Measurements from ENCODE around the gene CEP63. TPM values are rescaled to one million over a fixed set of nuclear protein-coding genes. Genes with fewer than 3 reads are reported as not detected.

The CEP63 gene
- total RNA-seq, 2 experiments from 2014 or later, result 21.8 to 22.0 TPM

- Mint-ChIP-seq H3K9me3 (no peaks in the 10 kb centered on the region), H3K27ac (no peak overlapping the region), H3K4me1 (peaks cover 5% of the 10 kb centered on the region), H3K36me3 (no peaks in the 10 kb centered on the region), H3K4me3 (peak overlapping the region; percentile 44), H3K27me3 (peaks cover 9% of the 10 kb centered on the region)
- peak; percentile 74 for DNase-seq
Measured at GRCh38 chr3:134600685-134601463, 115.0 kb downstream of the CEP63 start.

- DNase-seq, result no peak
- Mint-ChIP-seq H3K9me3 (no peaks in the 10 kb centered on the region), H3K27me3 (peaks cover 9% of the 10 kb centered on the region), H3K36me3 (no peaks in the 10 kb centered on the region), H3K4me3 (no peak overlapping the region), H3K27ac (no peak overlapping the region), H3K4me1 (peaks cover 5% of the 10 kb centered on the region)
Measured at GRCh38 chr3:134601539-134602439, 115.9 kb downstream of the CEP63 start.

DNA sequence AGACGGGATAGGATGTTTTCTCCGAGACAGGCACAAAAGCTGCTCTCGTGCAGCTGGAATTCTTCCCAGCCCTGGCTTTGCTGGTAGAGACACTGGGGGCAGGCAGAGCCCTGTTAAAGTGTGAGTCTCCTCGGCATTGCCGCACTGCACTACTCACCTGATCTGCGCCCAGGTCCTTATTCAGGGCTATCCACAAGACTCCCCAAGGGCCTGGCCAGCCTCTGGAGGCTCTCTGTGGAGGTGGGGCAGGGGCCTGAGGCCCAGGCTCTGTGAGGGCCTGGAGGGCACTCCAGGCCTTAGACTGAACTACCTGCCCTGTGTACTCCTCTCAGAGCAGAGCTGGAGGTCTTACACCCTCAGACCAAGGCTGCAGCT is 116.6 kb downstream of the CEP63 start:
- no peak for DNase-seq
- Mint-ChIP-seq H3K36me3 (no peaks in the 10 kb centered on the region), H3K4me1 (peaks cover 5% of the 10 kb centered on the region), H3K27ac (no peak overlapping the region), H3K27me3 (peaks cover 9% of the 10 kb centered on the region), H3K4me3 (no peak overlapping the region), H3K9me3 (no peaks in the 10 kb centered on the region)

- Mint-ChIP-seq H3K4me3 (no peak overlapping the region), H3K27me3 (peaks cover 9% of the 10 kb centered on the region), H3K36me3 (no peaks in the 10 kb centered on the region), H3K27ac (no peak overlapping the region), H3K4me1 (peaks cover 5% of the 10 kb centered on the region), H3K9me3 (no peaks in the 10 kb centered on the region)
- DNase-seq, result no peak
Measured at GRCh38 chr3:134603480-134603879, 117.6 kb downstream of the CEP63 start.

DNA sequence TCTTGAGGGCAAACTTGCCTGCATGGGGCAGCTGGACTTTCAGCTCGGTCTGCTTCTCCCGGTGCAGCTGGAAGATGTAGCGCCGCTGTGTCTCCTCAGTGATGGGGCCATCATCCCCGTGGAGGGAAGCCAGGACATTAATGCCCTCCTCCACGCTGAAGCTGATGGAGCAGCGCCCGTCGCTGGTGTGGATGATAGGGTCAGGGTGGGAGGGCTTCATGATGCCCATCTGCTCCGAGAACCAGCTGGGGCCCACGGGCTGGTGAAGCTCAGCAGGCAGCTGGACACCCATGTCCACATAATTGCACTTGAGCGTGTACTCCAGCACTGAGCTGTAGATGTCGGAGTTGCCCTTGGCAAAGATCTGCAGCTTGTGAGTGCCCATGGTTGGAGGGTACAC is 118.1 kb downstream of the CEP63 start:
- no peak overlapping the region for H3K27ac Mint-ChIP-seq
- no peaks in the 10 kb centered on the region for H3K9me3 Mint-ChIP-seq

GRCh38 chr3:134605556-134605955 is 119.7 kb downstream of the CEP63 start:
- DNase-seq, result no peak
- Mint-ChIP-seq H3K27me3 (peaks cover 11% of the 10 kb centered on the region), H3K36me3 (no peaks in the 10 kb centered on the region), H3K9me3 (no peaks in the 10 kb centered on the region), H3K4me1 (peaks cover 3% of the 10 kb centered on the region), H3K4me3 (no peak overlapping the region), H3K27ac (no peak overlapping the region)

More for the DNA sequence above, 118.1 kb downstream of the CEP63 start:
- no peak for DNase-seq
- peaks cover 5% of the 10 kb centered on the region for H3K4me1 Mint-ChIP-seq
- H3K4me3 Mint-ChIP-seq, result no peak overlapping the region
- no peaks in the 10 kb centered on the region for H3K36me3 Mint-ChIP-seq
- peaks cover 10% of the 10 kb centered on the region for H3K27me3 Mint-ChIP-seq

- Mint-ChIP-seq H3K27me3 (peaks cover 5% of the 10 kb centered on the region), H3K27ac (no peak overlapping the region), H3K36me3 (no peaks in the 10 kb centered on the region), H3K4me1 (no peaks in the 10 kb centered on the region), H3K9me3 (no peaks in the 10 kb centered on the region), H3K4me3 (no peak overlapping the region)
- DNase-seq, result no peak
Measured at GRCh38 chr3:134606033-134607025, 120.5 kb downstream of the CEP63 start.

- H3K27ac Mint-ChIP-seq, result no peak overlapping the region
- no peaks in the 10 kb centered on the region for H3K9me3 Mint-ChIP-seq
- peaks cover 5% of the 10 kb centered on the region for H3K27me3 Mint-ChIP-seq
- H3K36me3 Mint-ChIP-seq, result no peaks in the 10 kb centered on the region
- no peaks in the 10 kb centered on the region for H3K4me1 Mint-ChIP-seq
- DNase-seq, result no peak
- H3K4me3 Mint-ChIP-seq, result no peak overlapping the region
Measured at GRCh38 chr3:134607054-134608022, 121.5 kb downstream of the CEP63 start.

DNA sequence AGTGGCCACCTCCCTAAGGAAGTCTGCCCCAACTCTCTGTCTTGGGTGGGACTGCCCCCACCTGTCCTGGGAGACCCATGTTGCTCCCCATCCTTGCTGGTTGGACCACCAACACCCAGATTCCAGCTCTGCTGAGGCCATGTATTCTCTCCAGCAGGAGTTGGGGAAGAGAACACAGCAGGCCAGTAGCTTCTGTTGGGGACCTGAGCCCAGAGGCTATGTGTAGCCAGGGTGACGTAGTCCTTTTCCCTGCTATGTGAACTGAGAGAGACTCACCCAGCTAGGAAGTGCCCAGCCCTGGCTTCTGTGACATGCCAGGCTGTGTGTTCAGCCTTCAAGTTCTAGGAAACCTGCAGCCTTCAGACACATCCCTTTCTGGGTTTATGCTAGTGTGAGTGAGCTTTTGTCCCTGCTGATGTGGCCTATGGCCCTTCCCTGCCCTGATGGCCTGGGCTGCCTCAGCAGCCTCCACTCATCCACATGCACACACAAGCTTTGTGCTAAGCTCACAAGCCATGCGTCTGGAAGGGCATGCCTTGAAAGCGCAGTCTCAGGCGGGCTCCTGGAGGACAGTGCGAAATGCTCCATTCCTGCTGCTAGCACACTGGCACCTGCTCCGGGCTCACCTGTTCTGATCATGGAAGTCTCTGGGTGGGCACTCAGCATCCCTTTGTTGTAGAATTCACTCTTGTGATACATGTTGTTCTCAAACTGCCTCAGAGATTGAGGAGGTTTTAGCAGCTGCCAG is 122.3 kb downstream of the CEP63 start:
- DNase-seq, result no peak
- no peaks in the 10 kb centered on the region for H3K36me3 Mint-ChIP-seq
- H3K4me3 Mint-ChIP-seq, result no peak overlapping the region
- H3K27me3 Mint-ChIP-seq, result peaks cover 5% of the 10 kb centered on the region
- no peaks in the 10 kb centered on the region for H3K9me3 Mint-ChIP-seq
- H3K27ac Mint-ChIP-seq, result no peak overlapping the region
- no peaks in the 10 kb centered on the region for H3K4me1 Mint-ChIP-seq

- H3K27ac Mint-ChIP-seq, result no peak overlapping the region
- H3K9me3 Mint-ChIP-seq, result no peaks in the 10 kb centered on the region
- H3K4me3 Mint-ChIP-seq, result no peak overlapping the region
- H3K36me3 Mint-ChIP-seq, result no peaks in the 10 kb centered on the region
- peaks cover 5% of the 10 kb centered on the region for H3K27me3 Mint-ChIP-seq
- no peak for DNase-seq
- no peaks in the 10 kb centered on the region for H3K4me1 Mint-ChIP-seq
Measured at GRCh38 chr3:134608771-134609435, 123.0 kb downstream of the CEP63 start.

- Mint-ChIP-seq H3K27ac (no peak overlapping the region), H3K9me3 (no peaks in the 10 kb centered on the region), H3K4me3 (no peak overlapping the region), H3K27me3 (peaks cover 5% of the 10 kb centered on the region), H3K36me3 (no peaks in the 10 kb centered on the region), H3K4me1 (no peaks in the 10 kb centered on the region)
- no peak for DNase-seq
Measured at GRCh38 chr3:134609821-134610431, 124.1 kb downstream of the CEP63 start.
